HG03175 (cell line): Measurements from ENCODE around the gene RPIA.
"Not testable (repeated sequence)": the region's sequence is repeated elsewhere in the genome, so short reads cannot be mapped to it uniquely, and the experiment has no call there.

Source experiments
- ATAC-seq: cut with Tn5 transposase; IDR thresholded peaks from one replicate; pipeline ENCODE4 v1.9.1; 2021; ENCODE audit warnings: mild to moderate bottlenecking, moderate library complexity; ENCODE audit not compliant: unreplicated experiment

RPIA gene

GRCh38 chr2:88691339-88692183 lies at the start of gene RPIA:
RPIA (plus strand) TSS chr2:88691673; CDS start chr2:88691699, 26 bp downstream.
- peak; percentile 93 for ATAC-seq

GRCh38 chr2:88642278-88642677 lies 49.2 kb upstream of the RPIA start:
- ATAC-seq = no peak

DNA sequence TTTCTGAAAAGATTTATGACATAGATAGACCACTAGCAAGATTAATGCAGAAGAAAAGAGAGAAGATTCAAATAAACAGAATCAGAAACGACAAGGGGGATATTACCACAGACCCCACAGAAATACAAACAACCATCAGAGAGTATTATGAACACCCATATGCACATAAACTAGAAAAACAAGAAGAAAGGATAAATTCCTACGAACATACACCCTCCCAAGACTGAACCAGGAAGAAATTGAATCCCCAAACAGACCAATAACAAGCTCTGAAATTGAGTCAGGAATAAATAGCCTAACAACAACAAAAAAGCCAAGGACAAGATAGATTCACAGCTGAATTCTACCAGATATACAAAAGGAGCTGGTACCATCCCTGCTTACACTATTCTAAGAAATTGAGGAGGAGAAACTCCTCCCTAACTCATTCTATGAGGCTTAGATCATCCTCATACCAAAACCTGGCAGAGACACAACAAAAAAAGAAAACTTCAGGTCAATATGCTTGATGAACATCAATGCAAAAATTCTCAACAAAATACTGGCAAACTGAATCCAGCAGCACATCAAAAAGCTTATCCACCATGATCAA lies 46.1 kb upstream of the RPIA start:
- ATAC-seq = not testable (repeated sequence)

GRCh38 chr2:88651646-88652045 lies 39.8 kb upstream of the RPIA start:
- ATAC-seq = no peak

GRCh38 chr2:88654714-88655113 lies 36.8 kb upstream of the RPIA start:
- ATAC-seq = no peak

GRCh38 chr2:88656690-88657089 lies 34.8 kb upstream of the RPIA start:
- no peak for ATAC-seq

GRCh38 chr2:88657131-88657530 lies 34.3 kb upstream of the RPIA start:
- no peak for ATAC-seq

GRCh38 chr2:88658326-88658725 lies 33.1 kb upstream of the RPIA start:
- no peak for ATAC-seq

GRCh38 chr2:88658881-88659537 lies 32.5 kb upstream of the RPIA start:
- ATAC-seq = no peak

- no peak for ATAC-seq
Measured at GRCh38 chr2:88659538-88659915, 31.9 kb upstream of the RPIA start.

DNA sequence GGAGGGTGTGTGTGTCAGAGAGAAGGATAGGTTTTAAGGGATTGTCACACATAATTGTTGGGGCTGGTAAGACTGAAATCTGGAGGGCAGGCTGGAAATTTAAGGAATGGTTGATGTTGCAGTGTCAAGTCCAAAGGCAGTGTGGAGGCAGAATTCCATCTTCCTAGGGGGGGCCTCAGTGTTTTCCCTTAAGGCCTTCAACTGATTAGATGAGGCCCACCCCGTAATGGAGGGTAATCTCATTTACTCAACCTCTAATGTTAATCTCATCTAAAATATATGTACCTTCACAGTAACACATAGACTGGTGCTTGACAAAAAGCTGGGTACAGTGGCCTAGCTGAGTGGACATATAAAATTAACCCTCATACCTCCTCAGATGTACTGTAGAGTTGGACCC lies 30.9 kb upstream of the RPIA start:
- no peak for ATAC-seq

- no peak for ATAC-seq
Measured at GRCh38 chr2:88666576-88666975, 24.9 kb upstream of the RPIA start.

GRCh38 chr2:88667219-88667618 lies 24.3 kb upstream of the RPIA start:
- ATAC-seq = no peak

DNA sequence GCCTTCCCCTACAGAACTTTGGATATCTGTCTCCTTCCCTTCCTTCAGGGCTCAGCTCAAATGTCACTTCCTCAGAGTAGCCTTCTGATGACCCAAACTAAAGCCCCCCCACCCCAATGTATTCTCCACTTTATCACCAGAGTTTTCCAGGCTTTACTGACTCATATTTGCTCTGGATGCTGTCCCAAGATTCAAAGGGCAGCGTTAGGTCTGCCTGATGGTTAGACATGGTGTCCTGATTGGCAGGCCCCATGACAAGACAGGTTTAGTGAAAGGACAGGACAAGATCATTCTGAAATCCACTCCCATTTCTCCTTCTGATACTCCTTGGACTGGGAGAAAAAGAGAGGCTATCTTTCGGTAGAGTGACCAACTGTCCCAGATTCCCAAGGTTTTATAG lies 22.6 kb upstream of the RPIA start:
- ATAC-seq = no peak

- ATAC-seq = peak; percentile 82
Measured at GRCh38 chr2:88669482-88670214, 21.8 kb upstream of the RPIA start.

DNA sequence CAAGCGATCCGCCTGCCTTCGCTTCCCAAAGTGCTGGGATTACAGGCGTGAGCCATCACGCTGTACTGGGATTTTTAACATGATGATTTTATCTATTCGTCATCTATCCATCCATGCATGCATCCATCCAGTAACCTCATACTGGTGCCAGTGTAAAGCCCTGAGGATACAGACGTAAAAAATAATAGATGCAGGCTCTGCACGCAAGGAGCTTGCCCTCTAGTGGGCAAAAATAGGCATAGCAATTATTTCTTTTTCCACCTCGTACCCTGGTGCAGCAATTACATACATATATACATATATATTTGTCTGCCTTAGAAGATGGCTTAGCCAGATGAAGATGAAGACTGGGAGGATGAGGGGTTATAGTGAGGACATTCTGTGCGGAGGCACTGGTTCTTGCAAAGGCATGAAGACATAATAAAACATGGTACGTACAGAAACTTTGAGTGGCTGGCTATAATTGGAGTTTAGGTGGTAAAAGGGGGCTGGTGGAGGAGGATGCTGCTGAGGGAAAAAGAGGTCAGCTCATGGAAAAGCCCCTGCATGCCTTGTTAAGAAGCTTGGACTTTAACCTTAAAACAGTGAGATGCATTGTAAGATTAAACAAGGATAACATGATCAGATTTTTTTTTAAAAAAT lies 19.6 kb upstream of the RPIA start:
- peak; percentile 35 for ATAC-seq

DNA sequence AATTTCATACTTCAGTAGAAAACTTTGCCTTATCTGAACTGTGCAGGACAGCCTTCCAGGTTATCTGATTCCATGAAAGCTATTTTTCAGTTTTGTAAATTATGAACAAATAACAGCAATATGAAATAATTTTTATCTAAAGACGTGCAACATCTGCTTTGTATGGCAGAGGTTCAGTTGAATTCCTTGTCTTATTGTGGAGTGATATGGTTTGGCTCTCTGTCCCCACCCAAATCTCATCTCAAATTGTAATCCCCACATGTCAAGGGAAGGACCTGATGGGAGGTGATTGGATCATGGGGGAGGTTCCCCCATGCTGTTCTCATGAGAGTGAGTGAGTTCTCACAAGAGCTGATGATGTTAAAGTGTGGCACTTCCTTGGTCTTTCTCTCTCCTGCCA lies 18.1 kb upstream of the RPIA start:
- ATAC-seq = no peak

GRCh38 chr2:88680266-88680902 lies 11.1 kb upstream of the RPIA start:
- no peak for ATAC-seq

DNA sequence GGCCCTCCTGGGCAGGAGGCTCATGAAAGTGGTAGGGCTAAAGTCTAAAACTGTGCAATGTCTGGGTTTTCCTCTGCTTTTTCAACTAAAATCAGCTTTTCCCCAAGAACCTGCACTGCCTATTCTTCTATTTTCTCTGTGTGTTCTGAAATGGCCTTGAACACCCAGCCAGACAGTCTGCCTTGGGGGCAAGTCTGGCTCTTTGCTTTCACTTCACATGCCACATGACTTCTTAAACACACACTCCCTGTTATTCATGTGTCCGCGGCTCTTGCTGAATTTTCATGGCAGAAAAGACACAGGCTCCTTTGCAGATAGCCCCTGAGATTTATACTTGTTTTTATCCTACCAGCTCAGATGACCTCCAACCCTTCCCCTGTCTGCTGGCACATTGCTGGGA lies 10.6 kb upstream of the RPIA start:
- ATAC-seq = no peak
